Measurements from ENCODE around the gene ARHGEF9. TPM values are rescaled to one million over a fixed set of nuclear protein-coding genes. Genes with fewer than 3 reads are reported as not detected.

Gene ARHGEF9
- total and polyA plus RNA-seq, 4 experiments from 2014 or later: 4.4 to 27.4 (median 13.9) TPM

- no peaks in the 10 kb centered on the region for H3K27me3 Mint-ChIP-seq
- intact Hi-C loops (cut with micrococcal nuclease): loop anchor here (10.0 kb wide), 2 partner anchors 193 to 1277 kb away; partner anchors contain the start of gene ZC3H12B
- DNase-seq: no peak
- ChIA-PET POLR2A (ENCODE audit: partially characterized antibody) (no interaction called here), CTCF (ENCODE audit: partially characterized antibody) (interaction anchor here (1.1 kb wide), 1 partner anchor 1771 kb away, joined by 3 read pairs; no protein-coding TSS in a partner anchor)
- peaks cover 9 to 24% (median 11%) of the 10 kb centered on the region in 4 donors for H3K4me1 Mint-ChIP-seq
- peaks cover 0 to 9% of the 10 kb centered on the region in 2 donors for H3K36me3 Mint-ChIP-seq
- no peaks in the 10 kb centered on the region for H3K36me3 ChIP-seq (ENCODE audit: insufficient read depth, low read length)
- H3K4me3 Mint-ChIP-seq: no peak overlapping the region
- H3K9me3 ChIP-seq (ENCODE audit: control insufficient read depth in 1 of 2, low read length in 2 of 2): no peaks in the 10 kb centered on the region
- H3K27ac Mint-ChIP-seq: no peak overlapping the region
- no peak overlapping the region for H3K27ac ChIP-seq (ENCODE audit: low read depth, low read length)
- H3K4me1 ChIP-seq (ENCODE audit: insufficient read depth, low read length): peaks cover 15% of the 10 kb centered on the region
- H3K9me3 Mint-ChIP-seq: no peaks in the 10 kb centered on the region
- H3K27me3 ChIP-seq (ENCODE audit: insufficient read depth, low read length): no peaks in the 10 kb centered on the region
- H3K4me3 ChIP-seq (ENCODE audit: low read length in 2 of 2): no peak overlapping the region
Measured at GRCh38 chrX:63758011-63758410, 27.0 kb downstream of the ARHGEF9 start.

- no peak overlapping the region for H3K27ac ChIP-seq (ENCODE audit: low read depth, low read length)
- no peak for DNase-seq
- no peak overlapping the region for H3K27ac Mint-ChIP-seq
- no peaks in the 10 kb centered on the region for H3K9me3 Mint-ChIP-seq
- peak overlapping the region in 2 of 8 donors; percentile 20 to 25 for H3K4me3 Mint-ChIP-seq
- peak overlapping the region in 1 of 2 donors; percentile 77 for H3K4me3 ChIP-seq (ENCODE audit: low read length in 2 of 2)
- peaks cover 20% of the 10 kb centered on the region for H3K4me1 ChIP-seq (ENCODE audit: insufficient read depth, low read length)
- intact Hi-C loops (cut with micrococcal nuclease): loop anchor here (1.0 to 10.0 kb wide), 7 partner anchors 191 to 1778 kb away; partner anchors contain the start of genes AMER1, LAS1L, MTMR8 and ZC3H12B
- H3K27me3 Mint-ChIP-seq: no peaks in the 10 kb centered on the region
- no peaks in the 10 kb centered on the region for H3K27me3 ChIP-seq (ENCODE audit: insufficient read depth, low read length)
- no peaks in the 10 kb centered on the region for H3K9me3 ChIP-seq (ENCODE audit: control insufficient read depth in 1 of 2, low read length in 2 of 2)
- peaks cover 0 to 9% of the 10 kb centered on the region in 2 donors for H3K36me3 Mint-ChIP-seq
- peaks cover 13 to 33% (median 15%) of the 10 kb centered on the region in 4 donors for H3K4me1 Mint-ChIP-seq
- H3K36me3 ChIP-seq (ENCODE audit: insufficient read depth, low read length): no peaks in the 10 kb centered on the region
- ChIA-PET CTCF (ENCODE audit: partially characterized antibody) (no interaction called here), POLR2A (ENCODE audit: partially characterized antibody) (interaction anchor here (1.4 to 1.9 kb wide), 2 partner anchors 9 to 450 kb away, joined by 5 to 15 read pairs; partner anchors contain the start of gene AMER1)
Measured at GRCh38 chrX:63755892-63756291, 29.1 kb downstream of the ARHGEF9 start.

- H3K36me3 Mint-ChIP-seq: peaks cover 0 to 9% of the 10 kb centered on the region in 2 donors
- intact Hi-C loops (cut with micrococcal nuclease): loop anchor here (1.0 to 10.0 kb wide), 7 partner anchors 190 to 1779 kb away; partner anchors contain the start of genes AMER1, LAS1L, MTMR8 and ZC3H12B
Measured at GRCh38 chrX:63754860-63755579, 30.0 kb downstream of the ARHGEF9 start.

GRCh38 chrX:63754136-63754859, 30.7 kb downstream of the ARHGEF9 start:
- no peaks in the 10 kb centered on the region for H3K9me3 Mint-ChIP-seq
- ChIA-PET CTCF (ENCODE audit: partially characterized antibody) (interaction anchor here (1.2 kb wide), 1 partner anchor 14 kb away, joined by 3 read pairs; no protein-coding TSS in a partner anchor), POLR2A (ENCODE audit: partially characterized antibody) (interaction anchor here (0.8 to 2.0 kb wide), 8 partner anchors 8 to 1281 kb away, joined by 3 to 15 read pairs (median 4); partner anchors contain the start of genes AMER1 and MTMR8)
- intact Hi-C loops (cut with micrococcal nuclease): loop anchor here (2.0 to 10.0 kb wide), 4 partner anchors 189 to 1281 kb away; partner anchors contain the start of genes MTMR8, ZC3H12B and ZC4H2
- H3K27me3 Mint-ChIP-seq: no peaks in the 10 kb centered on the region
- H3K4me3 ChIP-seq (ENCODE audit: low read length in 2 of 2): peak overlapping the region; percentile 74 to 77
- no peaks in the 10 kb centered on the region for H3K9me3 ChIP-seq (ENCODE audit: control insufficient read depth in 1 of 2, low read length in 2 of 2)
- peak overlapping the region; percentile 94 to 99 (median 98) for H3K4me3 Mint-ChIP-seq
- peaks cover 0 to 9% of the 10 kb centered on the region in 2 donors for H3K36me3 Mint-ChIP-seq
- H3K27ac Mint-ChIP-seq: peak overlapping the region; percentile 94 to 99 (median 98)
- peak; percentile 39 to 54 (median 41) for DNase-seq
- H3K4me1 Mint-ChIP-seq: peaks cover 16 to 38% (median 17%) of the 10 kb centered on the region in 4 donors
- no peaks in the 10 kb centered on the region for H3K36me3 ChIP-seq (ENCODE audit: insufficient read depth, low read length)
- H3K4me1 ChIP-seq (ENCODE audit: insufficient read depth, low read length): peaks cover 20% of the 10 kb centered on the region
- H3K27me3 ChIP-seq (ENCODE audit: insufficient read depth, low read length): no peaks in the 10 kb centered on the region
- peak overlapping the region; percentile 79 for H3K27ac ChIP-seq (ENCODE audit: low read depth, low read length)

More at GRCh38 chrX:63754860-63755579, 30.0 kb downstream of the ARHGEF9 start:
- no peaks in the 10 kb centered on the region for H3K9me3 ChIP-seq (ENCODE audit: control insufficient read depth in 1 of 2, low read length in 2 of 2)
- peak overlapping the region; percentile 74 to 77 for H3K4me3 ChIP-seq (ENCODE audit: low read length in 2 of 2)
- H3K36me3 ChIP-seq (ENCODE audit: insufficient read depth, low read length): no peaks in the 10 kb centered on the region
- DNase-seq: peak; percentile 82 to 90 (median 87)
- POLR2A ChIA-PET (ENCODE audit: partially characterized antibody): interaction anchor here (0.8 to 2.0 kb wide), 8 partner anchors 9 to 1280 kb away, joined by 3 to 15 read pairs (median 4); partner anchors contain the start of genes AMER1 and MTMR8
- H3K4me1 ChIP-seq (ENCODE audit: insufficient read depth, low read length): peaks cover 20% of the 10 kb centered on the region
- H3K9me3 Mint-ChIP-seq: no peaks in the 10 kb centered on the region
- H3K27ac Mint-ChIP-seq: peak overlapping the region; percentile 94 to 99 (median 98)
- H3K27me3 ChIP-seq (ENCODE audit: insufficient read depth, low read length): no peaks in the 10 kb centered on the region
- CTCF ChIA-PET (ENCODE audit: partially characterized antibody): interaction anchor here (0.9 to 1.2 kb wide), 2 partner anchors 15 to 451 kb away, joined by 3 read pairs; partner anchors contain the start of gene AMER1
- H3K4me3 Mint-ChIP-seq: peak overlapping the region; percentile 94 to 99 (median 98)
- no peaks in the 10 kb centered on the region for H3K27me3 Mint-ChIP-seq
- peaks cover 13 to 33% (median 15%) of the 10 kb centered on the region in 4 donors for H3K4me1 Mint-ChIP-seq
- peak overlapping the region; percentile 79 for H3K27ac ChIP-seq (ENCODE audit: low read depth, low read length)

- Histone ChIP-seq H3K27ac (ENCODE audit: low read depth, low read length) (no peak overlapping the region), H3K27me3 (ENCODE audit: insufficient read depth, low read length) (no peaks in the 10 kb centered on the region), H3K4me1 (ENCODE audit: insufficient read depth, low read length) (peaks cover 31% of the 10 kb centered on the region), H3K36me3 (ENCODE audit: insufficient read depth, low read length) (no peaks in the 10 kb centered on the region), H3K4me3 (ENCODE audit: low read length in 2 of 2) (no peak overlapping the region), H3K9me3 (ENCODE audit: control insufficient read depth in 1 of 2, low read length in 2 of 2) (no peaks in the 10 kb centered on the region)
- Mint-ChIP-seq H3K27me3 (no peaks in the 10 kb centered on the region), H3K27ac (peak overlapping the region in 2 of 7 donors; percentile 19 to 20), H3K9me3 (no peaks in the 10 kb centered on the region), H3K4me1 (peaks cover 21 to 53% (median 30%) of the 10 kb centered on the region in 4 donors), H3K36me3 (peaks cover 0 to 9% of the 10 kb centered on the region in 2 donors), H3K4me3 (peak overlapping the region in 1 of 8 donors; percentile 43)
- no peak for DNase-seq
- POLR2A ChIA-PET (ENCODE audit: partially characterized antibody): no interaction called here
- intact Hi-C loops (cut with micrococcal nuclease): loop anchor here (10.0 kb wide), 2 partner anchors 187 to 1283 kb away; partner anchors contain the start of gene ZC3H12B
- CTCF ChIA-PET (ENCODE audit: partially characterized antibody): no interaction called here
Measured at GRCh38 chrX:63751481-63751880, 33.5 kb downstream of the ARHGEF9 start.

GRCh38 chrX:63750811-63751210, 34.2 kb downstream of the ARHGEF9 start:
- H3K27ac ChIP-seq (ENCODE audit: low read depth, low read length): no peak overlapping the region
- CTCF ChIA-PET (ENCODE audit: partially characterized antibody): no interaction called here
- DNase-seq: no peak
- no peaks in the 10 kb centered on the region for H3K36me3 ChIP-seq (ENCODE audit: insufficient read depth, low read length)
- Mint-ChIP-seq H3K36me3 (peaks cover 0 to 9% of the 10 kb centered on the region in 2 donors), H3K9me3 (no peaks in the 10 kb centered on the region), H3K27ac (peak overlapping the region in 1 of 7 donors; percentile 24), H3K4me3 (peak overlapping the region in 1 of 8 donors; percentile 11), H3K4me1 (peaks cover 26 to 60% (median 36%) of the 10 kb centered on the region in 4 donors), H3K27me3 (no peaks in the 10 kb centered on the region)
- H3K9me3 ChIP-seq (ENCODE audit: control insufficient read depth in 1 of 2, low read length in 2 of 2): no peaks in the 10 kb centered on the region
- no peaks in the 10 kb centered on the region for H3K27me3 ChIP-seq (ENCODE audit: insufficient read depth, low read length)
- peaks cover 38% of the 10 kb centered on the region for H3K4me1 ChIP-seq (ENCODE audit: insufficient read depth, low read length)
- intact Hi-C loops (cut with micrococcal nuclease): loop anchor here (10.0 kb wide), 2 partner anchors 186 to 1284 kb away; partner anchors contain the start of gene ZC3H12B
- POLR2A ChIA-PET (ENCODE audit: partially characterized antibody): interaction anchor here (0.7 kb wide), 1 partner anchor 453 kb away, joined by 3 read pairs; no protein-coding TSS in a partner anchor
- no peak overlapping the region for H3K4me3 ChIP-seq (ENCODE audit: low read length in 2 of 2)
